ENCODE measurements around the gene EBF3. TPM values are rescaled to one million over a fixed set of nuclear protein-coding genes. Genes with fewer than 3 reads are reported as not detected.

Gene EBF3
- total RNA-seq, 1 donor from 2014 or later = 6.2 TPM

DNA sequence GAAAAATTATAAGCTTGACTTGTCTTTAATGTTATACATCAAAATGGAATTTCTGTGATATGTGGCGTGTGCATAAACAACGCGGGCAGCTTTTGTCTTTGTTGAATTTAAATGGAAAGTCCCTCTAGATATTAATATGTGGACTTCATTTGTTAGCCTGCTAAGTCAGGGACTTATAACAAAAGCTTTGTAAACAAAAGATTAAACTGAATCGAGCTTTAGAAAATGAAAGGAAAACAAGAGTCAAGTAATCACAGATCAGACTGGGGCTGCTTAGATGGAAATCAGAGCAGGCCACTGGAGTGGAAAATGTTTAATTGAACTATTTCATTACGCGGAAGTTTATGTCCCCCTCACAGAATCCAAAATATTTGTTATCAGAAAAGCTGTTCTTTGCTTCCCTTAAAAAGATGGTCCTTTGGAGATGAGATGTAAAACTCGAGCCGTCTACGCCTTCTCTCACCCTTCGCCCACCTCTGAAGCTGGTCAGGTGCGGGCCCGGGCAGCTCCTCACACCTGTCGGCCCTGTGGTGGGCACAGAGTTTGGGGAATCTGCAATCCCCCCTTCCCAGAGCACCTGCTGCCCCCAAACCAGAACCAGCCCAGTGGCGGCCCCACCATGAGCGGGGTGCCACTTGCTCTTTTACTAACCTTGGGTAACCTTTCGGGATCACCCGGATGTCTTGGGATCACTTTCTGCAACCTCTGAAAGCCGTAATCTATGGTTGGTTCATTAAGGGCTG is 116.2 kb downstream of the EBF3 start:
- TF ChIP-seq, protein P1, sequence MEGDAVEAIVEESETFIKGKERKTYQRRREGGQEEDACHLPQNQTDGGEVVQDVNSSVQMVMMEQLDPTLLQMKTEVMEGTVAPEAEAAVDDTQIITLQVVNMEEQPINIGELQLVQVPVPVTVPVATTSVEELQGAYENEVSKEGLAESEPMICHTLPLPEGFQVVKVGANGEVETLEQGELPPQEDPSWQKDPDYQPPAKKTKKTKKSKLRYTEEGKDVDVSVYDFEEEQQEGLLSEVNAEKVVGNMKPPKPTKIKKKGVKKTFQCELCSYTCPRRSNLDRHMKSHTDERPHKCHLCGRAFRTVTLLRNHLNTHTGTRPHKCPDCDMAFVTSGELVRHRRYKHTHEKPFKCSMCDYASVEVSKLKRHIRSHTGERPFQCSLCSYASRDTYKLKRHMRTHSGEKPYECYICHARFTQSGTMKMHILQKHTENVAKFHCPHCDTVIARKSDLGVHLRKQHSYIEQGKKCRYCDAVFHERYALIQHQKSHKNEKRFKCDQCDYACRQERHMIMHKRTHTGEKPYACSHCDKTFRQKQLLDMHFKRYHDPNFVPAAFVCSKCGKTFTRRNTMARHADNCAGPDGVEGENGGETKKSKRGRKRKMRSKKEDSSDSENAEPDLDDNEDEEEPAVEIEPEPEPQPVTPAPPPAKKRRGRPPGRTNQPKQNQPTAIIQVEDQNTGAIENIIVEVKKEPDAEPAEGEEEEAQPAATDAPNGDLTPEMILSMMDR (IDR thresholded peaks at IDR 0.05; ENCODE audit: borderline replicate concordance) = no peak
- Histone ChIP-seq H3K27me3 (ENCODE audit: low read depth) (no peaks in the 10 kb centered on the region), H3K9me3 (replicated peaks) (no peaks in the 10 kb centered on the region), H3K4me1 (peaks cover 3% of the 10 kb centered on the region), H3K36me3 (peaks cover 56% of the 10 kb centered on the region), H3K4me3 (no peak overlapping the region), H3K27ac (replicated peaks) (no peak overlapping the region)
- intact Hi-C loops (cut with micrococcal nuclease) = no loop called here
- DNase-seq = no peak

DNA sequence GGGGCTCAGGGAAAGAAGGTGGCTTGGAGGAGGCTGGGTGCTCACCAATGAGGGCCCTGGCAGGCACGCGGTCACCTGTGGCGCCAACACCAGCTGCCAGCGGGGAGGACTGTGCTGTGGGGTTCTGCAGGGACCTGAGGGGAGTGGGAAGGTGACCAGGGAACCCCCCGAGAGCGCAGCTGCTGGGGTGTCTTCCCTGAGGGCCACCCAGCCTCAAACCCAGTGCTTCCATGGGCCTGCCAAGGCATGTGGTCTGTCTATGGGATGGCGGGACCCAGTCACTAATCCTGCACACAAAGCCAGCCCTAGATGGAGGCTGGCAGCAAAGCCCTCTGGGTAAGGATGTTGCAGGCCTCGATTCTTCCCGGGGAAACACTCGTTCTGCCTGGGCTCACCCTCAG is 117.1 kb downstream of the EBF3 start:
- no peaks in the 10 kb centered on the region for H3K9me3 ChIP-seq (replicated peaks)
- no peaks in the 10 kb centered on the region for H3K27me3 ChIP-seq (ENCODE audit: low read depth)
- no peak for DNase-seq
- H3K4me3 ChIP-seq = no peak overlapping the region
- no peak overlapping the region for H3K27ac ChIP-seq (replicated peaks)
- intact Hi-C loops (cut with micrococcal nuclease) = no loop called here
- H3K36me3 ChIP-seq = peaks cover 65% of the 10 kb centered on the region
- no peaks in the 10 kb centered on the region for H3K4me1 ChIP-seq
- TF ChIP-seq, protein P1 (IDR thresholded peaks at IDR 0.05; ENCODE audit: borderline replicate concordance) = no peak

DNA sequence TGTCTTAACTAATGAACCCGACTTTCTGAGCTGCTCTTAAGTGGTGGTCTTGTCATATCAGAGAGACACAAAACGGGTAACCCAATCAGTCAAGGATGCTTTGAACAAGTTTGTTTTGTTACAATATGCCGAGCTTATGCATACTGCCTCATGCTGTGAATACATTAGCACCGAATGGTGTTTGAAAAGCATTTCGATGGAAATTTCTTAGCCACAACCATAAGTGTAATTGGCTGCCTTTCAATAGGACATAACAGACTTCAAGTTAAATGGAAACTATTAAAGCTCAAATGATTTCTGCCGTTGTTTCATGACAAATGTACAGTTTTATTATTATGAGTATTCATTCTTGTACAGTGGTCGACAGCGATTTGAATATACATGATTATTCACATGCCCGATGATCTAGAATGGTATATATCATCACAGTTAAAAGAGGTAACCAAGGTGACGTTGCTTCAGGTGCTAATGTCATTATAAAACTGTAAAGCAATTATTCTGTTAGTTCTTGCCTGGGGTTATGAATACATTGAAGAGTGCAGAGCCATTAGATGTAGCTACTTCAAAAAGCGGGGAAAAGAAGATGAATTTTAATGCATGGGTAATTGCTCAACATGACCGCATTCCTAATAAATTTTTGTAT is 118.8 kb downstream of the EBF3 start:
- peaks cover 78% of the 10 kb centered on the region for H3K36me3 ChIP-seq
- intact Hi-C loops (cut with micrococcal nuclease) = no loop called here
- TF ChIP-seq, protein P1 (IDR thresholded peaks at IDR 0.05; ENCODE audit: borderline replicate concordance) = no peak

DNA sequence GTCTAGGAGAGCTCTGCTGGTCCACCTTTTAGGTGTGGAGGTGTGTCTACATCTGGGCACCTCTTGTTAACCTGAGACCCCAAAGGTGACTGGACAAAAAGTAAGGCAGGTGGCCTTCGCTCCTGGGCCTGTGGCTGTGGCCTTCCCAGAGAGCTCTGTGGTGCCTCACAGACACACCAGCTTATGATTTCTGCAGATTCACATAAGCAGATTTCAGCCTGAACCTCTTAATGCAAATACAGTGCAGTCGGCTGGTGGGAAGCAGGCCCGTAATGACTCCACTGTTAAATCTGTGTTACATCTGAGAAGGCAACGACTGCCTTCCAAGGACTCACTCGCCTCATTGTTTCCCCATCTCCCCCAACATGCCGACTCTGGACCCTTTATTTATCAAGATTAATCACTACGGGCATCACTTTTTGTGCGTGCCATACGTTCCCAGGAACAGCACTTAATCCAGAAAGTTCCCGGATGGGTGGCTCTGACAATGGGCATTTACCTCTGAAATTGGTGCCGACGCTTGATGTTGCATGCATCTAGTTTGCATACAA is 119.8 kb downstream of the EBF3 start:
- Histone ChIP-seq H3K4me1 (no peaks in the 10 kb centered on the region), H3K9me3 (replicated peaks) (no peaks in the 10 kb centered on the region), H3K27ac (replicated peaks) (no peak overlapping the region), H3K4me3 (no peak overlapping the region), H3K36me3 (peaks cover 80% of the 10 kb centered on the region), H3K27me3 (ENCODE audit: low read depth) (no peaks in the 10 kb centered on the region)
- TF ChIP-seq, protein P1 (IDR thresholded peaks at IDR 0.05; ENCODE audit: borderline replicate concordance) = no peak
- intact Hi-C loops (cut with micrococcal nuclease) = no loop called here
- DNase-seq = no peak

More for the DNA sequence above, 118.8 kb downstream of the EBF3 start:
- no peak overlapping the region for H3K27ac ChIP-seq (replicated peaks)
- no peaks in the 10 kb centered on the region for H3K27me3 ChIP-seq (ENCODE audit: low read depth)
- H3K9me3 ChIP-seq (replicated peaks) = no peaks in the 10 kb centered on the region
- no peaks in the 10 kb centered on the region for H3K4me1 ChIP-seq
- H3K4me3 ChIP-seq = no peak overlapping the region
- DNase-seq = no peak

DNA sequence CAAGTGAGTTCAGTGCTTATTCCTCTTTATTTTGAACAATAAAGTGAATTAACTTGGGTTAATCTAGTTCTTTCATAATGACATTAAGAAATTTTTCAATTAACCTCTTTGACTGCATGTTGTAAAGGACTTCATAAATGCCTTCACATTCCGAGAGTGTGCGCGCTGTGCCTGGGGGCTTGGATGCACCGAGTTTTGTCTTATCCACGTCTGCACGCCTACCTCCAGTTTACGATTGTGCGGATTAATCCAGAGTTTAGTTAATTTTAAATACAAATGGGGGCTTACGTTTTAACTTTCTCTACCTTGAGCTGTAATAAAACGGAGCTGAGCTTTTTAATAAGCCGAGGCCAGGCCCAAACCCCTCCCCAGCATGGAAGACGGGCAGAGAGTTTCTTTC is 120.4 kb downstream of the EBF3 start:
- DNase-seq = no peak

More for the DNA sequence above, 120.4 kb downstream of the EBF3 start:
- intact Hi-C loops (cut with micrococcal nuclease) = no loop called here
- Histone ChIP-seq H3K27me3 (ENCODE audit: low read depth) (no peaks in the 10 kb centered on the region), H3K4me1 (no peaks in the 10 kb centered on the region), H3K36me3 (peaks cover 85% of the 10 kb centered on the region), H3K9me3 (replicated peaks) (no peaks in the 10 kb centered on the region), H3K27ac (replicated peaks) (no peak overlapping the region), H3K4me3 (no peak overlapping the region)
- TF ChIP-seq, protein P1 (IDR thresholded peaks at IDR 0.05; ENCODE audit: borderline replicate concordance) = no peak

All from left ventricle myocardium inferior (tissue), 1 donor.